ENCODE measurements around the gene ARCN1. TPM values are rescaled to one million over a fixed set of nuclear protein-coding genes. Genes with fewer than 3 reads are reported as not detected.
"Not testable (repeated sequence)": the region's sequence is repeated elsewhere in the genome, so short reads cannot be mapped to it uniquely, and the experiment has no call there.

Gene ARCN1
- total RNA-seq, 1 donor from 2014 or later: 88.7 TPM

DNA sequence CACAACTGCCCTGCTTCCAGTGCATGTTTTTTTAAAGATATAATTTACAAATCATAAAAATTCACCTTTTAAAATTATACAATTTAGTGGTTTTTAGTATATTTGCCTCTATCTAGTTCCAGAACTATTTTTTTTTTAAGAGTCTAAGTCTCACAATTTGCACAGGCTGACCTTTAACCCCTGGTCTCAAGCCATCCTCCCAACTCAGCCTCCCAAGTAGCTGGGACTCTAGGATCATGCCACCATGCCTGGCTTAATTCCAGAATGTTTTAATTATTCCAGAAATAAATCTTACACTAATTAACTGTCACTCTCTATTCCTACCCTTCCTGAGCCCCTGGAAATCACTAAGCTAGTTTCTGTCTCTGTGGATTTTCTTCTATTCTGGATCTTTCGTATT lies 1.4 kb upstream of the ARCN1 start:
- H3K4me3 ChIP-seq (ENCODE audit: low read depth, low read length): no peak overlapping the region
- DNase-seq (ENCODE audit: low read depth): no peak
- TF ChIP-seq CTCF (conservative IDR thresholded peaks at IDR 0.05; ENCODE audit: low read depth, low read length): no peak

GRCh38 chr11:118571701-118572060 lies 528 bp upstream of the ARCN1 start:
- H3K4me3 ChIP-seq (ENCODE audit: low read depth, low read length): peak overlapping the region; percentile 99
- DNase-seq (ENCODE audit: low read depth): not testable (repeated sequence)

DNA sequence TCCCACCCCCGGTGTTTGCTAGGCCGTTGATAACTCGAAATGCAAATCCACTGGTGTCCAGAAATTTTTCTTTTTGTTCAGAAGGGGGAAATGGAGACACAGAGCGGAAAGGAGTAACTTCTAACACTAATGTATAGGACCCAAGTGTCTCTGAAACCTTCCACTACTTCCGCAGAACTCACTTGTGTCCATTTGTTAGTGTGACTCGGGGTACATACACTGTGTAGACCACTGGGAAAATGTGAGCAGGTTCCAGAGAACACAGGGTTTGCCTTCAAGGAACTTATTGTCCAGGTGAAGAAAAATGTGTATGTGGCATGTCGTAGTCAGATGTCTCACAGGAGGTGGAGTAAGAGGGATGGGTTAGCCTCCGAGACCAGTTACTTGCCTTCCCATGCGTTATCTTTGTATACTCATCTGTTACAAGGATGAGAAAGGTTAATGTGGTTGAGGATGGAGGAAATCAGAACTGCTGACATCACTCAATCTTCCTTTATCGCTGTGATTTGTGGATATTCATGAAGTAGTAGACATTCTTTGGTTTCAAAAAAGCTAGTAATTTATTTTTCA lies 857 bp downstream of the ARCN1 start:
- no peak for TF ChIP-seq CTCF (conservative IDR thresholded peaks at IDR 0.05; ENCODE audit: low read depth, low read length)
- DNase-seq (ENCODE audit: low read depth): no peak
- H3K4me3 ChIP-seq (ENCODE audit: low read depth, low read length): peak overlapping the region; percentile 99

- no peak for TF ChIP-seq CTCF (conservative IDR thresholded peaks at IDR 0.05; ENCODE audit: low read depth, low read length)
- DNase-seq (ENCODE audit: low read depth): no peak
- no peak overlapping the region for H3K4me3 ChIP-seq (ENCODE audit: low read depth, low read length)
Observed at GRCh38 chr11:118574636-118575035, 2.4 kb downstream of the ARCN1 start.

DNA sequence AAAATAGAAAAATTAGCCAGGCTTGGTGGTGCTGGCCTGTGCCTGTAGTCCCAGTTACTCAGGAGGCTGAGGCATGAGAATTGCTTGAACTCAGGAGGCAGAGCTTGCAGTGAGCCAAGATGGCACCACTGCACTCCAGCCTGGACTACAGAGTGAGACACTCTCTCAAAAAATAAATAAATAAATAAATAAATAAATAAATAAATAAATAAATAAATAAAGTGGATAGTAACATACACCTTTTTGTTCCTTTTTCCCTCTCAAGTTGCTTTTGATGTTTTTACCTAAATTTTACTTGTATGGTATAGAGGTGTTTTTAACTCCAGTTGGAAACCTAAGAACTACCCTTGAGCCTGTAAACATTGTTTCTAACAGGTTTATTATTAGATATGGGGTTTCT lies 5.8 kb downstream of the ARCN1 start:
- not testable (repeated sequence) for H3K4me3 ChIP-seq (ENCODE audit: low read depth, low read length); DNase-seq (ENCODE audit: low read depth)

- DNase-seq (ENCODE audit: low read depth): no peak
- no peak for TF ChIP-seq CTCF (conservative IDR thresholded peaks at IDR 0.05; ENCODE audit: low read depth, low read length)
- H3K4me3 ChIP-seq (ENCODE audit: low read depth, low read length): no peak overlapping the region
Observed at GRCh38 chr11:118581057-118581456, 8.8 kb downstream of the ARCN1 start.

DNA sequence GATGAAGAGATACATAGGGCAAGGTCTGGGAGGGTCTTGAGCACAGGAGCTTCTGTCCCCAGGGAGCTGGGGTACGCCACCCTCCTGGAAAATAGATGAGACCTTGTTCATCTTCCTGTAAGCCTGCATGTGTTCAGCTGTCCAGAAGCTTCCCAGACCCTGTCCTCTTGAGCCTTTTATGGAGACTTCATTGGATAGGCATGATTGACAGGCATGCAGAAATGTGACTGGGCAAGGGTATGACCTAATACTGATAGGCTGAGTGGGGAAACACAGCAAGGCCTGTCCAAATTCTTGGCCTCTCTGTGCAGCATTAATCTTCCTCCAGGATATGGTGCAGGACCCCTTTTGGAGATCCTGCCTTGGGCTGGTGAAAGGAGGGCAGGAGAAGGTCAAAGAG lies 15.7 kb downstream of the ARCN1 start:
- no peak for DNase-seq (ENCODE audit: low read depth)
- TF ChIP-seq CTCF (conservative IDR thresholded peaks at IDR 0.05; ENCODE audit: low read depth, low read length): no peak
- H3K4me3 ChIP-seq (ENCODE audit: low read depth, low read length): no peak overlapping the region

GRCh38 chr11:118592616-118593367 lies 20.6 kb downstream of the ARCN1 start:
- DNase-seq (ENCODE audit: low read depth): no peak
- TF ChIP-seq CTCF (conservative IDR thresholded peaks at IDR 0.05; ENCODE audit: low read depth, low read length): no peak
- no peak overlapping the region for H3K4me3 ChIP-seq (ENCODE audit: low read depth, low read length)

Measured in epithelial cell of proximal tubule (primary cell).